Effector memory CD4-positive, alpha-beta T cell (primary cell): Measurements from ENCODE around the gene WIPF3.

Experiments
- DNase-seq, 3 donors: peaks; one replicate each; pipeline ENCODE4 v3.0.0-alpha.2; 2020
- H3K27ac ChIP-seq: 2 replicates; pipeline ENCODE4 v1.7.0; 2013; ENCODE audit warnings: mild to moderate bottlenecking, low read length, moderate library complexity; ENCODE audit not compliant: insufficient read depth, poor library complexity, severe bottlenecking
- H3K27me3 ChIP-seq: replicated peaks from 2 replicates; pipeline ENCODE4 v1.7.0; 2013; ENCODE audit warnings: mild to moderate bottlenecking, low read length; ENCODE audit not compliant: insufficient read depth, control insufficient read depth, poor library complexity, severe bottlenecking
- H3K36me3 ChIP-seq: 2 replicates; pipeline ENCODE4 v1.7.0; 2013; ENCODE audit warnings: mild to moderate bottlenecking, low read length, moderate library complexity; ENCODE audit not compliant: control insufficient read depth, insufficient read depth
- H3K4me1 ChIP-seq: 2 replicates; pipeline ENCODE4 v1.7.0; 2013; ENCODE audit warnings: low read length, mild to moderate bottlenecking; ENCODE audit not compliant: control insufficient read depth, insufficient read depth, poor library complexity, severe bottlenecking
- H3K4me3 ChIP-seq: 2 replicates; pipeline ENCODE4 v1.7.0; 2013; ENCODE audit warnings: low read length, low read depth, mild to moderate bottlenecking; ENCODE audit not compliant: insufficient read depth, poor library complexity, severe bottlenecking
- H3K9me3 ChIP-seq: 2 replicates; pipeline ENCODE4 v1.7.0; 2013; ENCODE audit warnings: mild to moderate bottlenecking, low read length, moderate library complexity; ENCODE audit not compliant: control insufficient read depth

Gene WIPF3

GRCh38 chr7:29843726-29844125, 37.4 kb downstream of the WIPF3 start:
- Histone ChIP-seq H3K4me1 (no peaks in the 10 kb centered on the region), H3K9me3 (no peaks in the 10 kb centered on the region), H3K27ac (no peak overlapping the region), H3K36me3 (no peaks in the 10 kb centered on the region), H3K27me3 (no peaks in the 10 kb centered on the region), H3K4me3 (no peak overlapping the region)
- no peak for DNase-seq

DNA sequence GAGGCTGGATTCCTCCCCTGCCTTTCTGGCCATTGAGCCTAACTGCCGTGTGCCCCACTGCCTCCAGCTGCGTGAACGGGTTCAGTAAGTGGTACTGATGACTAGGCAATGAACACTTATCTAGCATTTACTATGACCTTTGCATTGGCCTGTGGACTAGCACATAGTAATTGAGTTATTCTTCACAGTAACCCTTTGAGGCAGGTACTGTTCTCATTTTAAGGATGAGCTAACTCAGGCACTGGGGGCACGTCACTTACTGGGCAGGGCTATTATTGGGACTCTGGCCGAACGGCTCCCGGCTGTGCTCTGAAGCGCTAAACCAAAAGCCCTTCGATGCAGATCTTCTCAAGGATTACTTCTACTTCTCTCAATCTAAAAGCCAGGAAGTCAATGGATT, 38.3 kb downstream of the WIPF3 start:
- H3K9me3 ChIP-seq: no peaks in the 10 kb centered on the region
- no peak overlapping the region for H3K4me3 ChIP-seq
- no peaks in the 10 kb centered on the region for H3K36me3 ChIP-seq
- no peaks in the 10 kb centered on the region for H3K27me3 ChIP-seq
- no peak overlapping the region for H3K27ac ChIP-seq
- DNase-seq: no peak
- no peaks in the 10 kb centered on the region for H3K4me1 ChIP-seq

- no peak for DNase-seq
- H3K36me3 ChIP-seq: no peaks in the 10 kb centered on the region
- no peaks in the 10 kb centered on the region for H3K27me3 ChIP-seq
- no peak overlapping the region for H3K4me3 ChIP-seq
- no peaks in the 10 kb centered on the region for H3K4me1 ChIP-seq
- no peaks in the 10 kb centered on the region for H3K9me3 ChIP-seq
- no peak overlapping the region for H3K27ac ChIP-seq
These were observed 41.2 kb downstream of the WIPF3 start for GRCh38 chr7:29847496-29847895.

DNA sequence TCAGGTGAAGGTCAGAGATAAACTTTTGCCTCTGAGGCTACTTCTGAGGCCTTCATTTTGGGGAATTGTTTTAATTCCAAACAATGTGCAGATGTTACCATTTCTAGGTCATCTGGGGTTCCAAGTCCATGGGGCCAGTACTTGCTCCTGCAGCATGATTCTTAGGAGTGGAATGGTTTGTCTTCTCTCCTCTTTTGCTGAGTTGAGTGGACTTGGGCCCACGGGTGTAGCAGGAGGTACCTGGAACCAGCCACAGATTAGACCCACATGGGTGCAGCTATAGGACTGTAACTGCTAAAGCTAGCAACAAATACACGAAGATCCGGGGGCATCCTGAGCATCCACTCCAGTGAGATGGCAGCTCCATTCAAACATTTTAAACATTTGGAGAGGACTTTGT, 41.6 kb downstream of the WIPF3 start:
- no peaks in the 10 kb centered on the region for H3K9me3 ChIP-seq
- no peak overlapping the region for H3K27ac ChIP-seq
- H3K36me3 ChIP-seq: no peaks in the 10 kb centered on the region
- DNase-seq: no peak
- no peaks in the 10 kb centered on the region for H3K4me1 ChIP-seq
- H3K4me3 ChIP-seq: no peak overlapping the region
- H3K27me3 ChIP-seq: no peaks in the 10 kb centered on the region

DNA sequence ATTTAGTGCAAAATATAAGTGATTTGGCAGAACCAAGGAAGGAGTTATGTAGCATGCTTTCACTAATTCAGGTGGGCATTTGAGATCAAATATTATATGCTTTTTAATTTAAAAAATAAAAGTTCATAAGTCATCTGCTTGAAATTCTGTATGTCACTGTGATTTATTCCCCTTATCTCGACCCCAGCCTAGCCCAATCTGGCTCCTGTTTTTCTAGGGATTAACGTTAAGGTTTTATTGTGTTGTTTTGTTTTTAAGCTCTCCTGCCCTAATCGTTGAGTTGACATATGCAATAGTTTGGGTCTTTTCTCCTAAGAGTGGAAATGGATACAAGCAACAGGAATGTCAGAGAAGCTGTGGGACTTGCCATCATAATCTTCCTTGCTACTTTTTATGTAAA, 42.6 kb downstream of the WIPF3 start:
- Histone ChIP-seq H3K36me3 (no peaks in the 10 kb centered on the region), H3K27ac (no peak overlapping the region), H3K4me1 (no peaks in the 10 kb centered on the region), H3K27me3 (no peaks in the 10 kb centered on the region), H3K4me3 (no peak overlapping the region), H3K9me3 (no peaks in the 10 kb centered on the region)
- DNase-seq: no peak

- Histone ChIP-seq H3K27ac (no peak overlapping the region), H3K36me3 (no peaks in the 10 kb centered on the region), H3K27me3 (no peaks in the 10 kb centered on the region), H3K4me3 (no peak overlapping the region), H3K4me1 (no peaks in the 10 kb centered on the region), H3K9me3 (no peaks in the 10 kb centered on the region)
- DNase-seq: no peak
These were observed 45.2 kb downstream of the WIPF3 start for GRCh38 chr7:29851487-29851886.

DNA sequence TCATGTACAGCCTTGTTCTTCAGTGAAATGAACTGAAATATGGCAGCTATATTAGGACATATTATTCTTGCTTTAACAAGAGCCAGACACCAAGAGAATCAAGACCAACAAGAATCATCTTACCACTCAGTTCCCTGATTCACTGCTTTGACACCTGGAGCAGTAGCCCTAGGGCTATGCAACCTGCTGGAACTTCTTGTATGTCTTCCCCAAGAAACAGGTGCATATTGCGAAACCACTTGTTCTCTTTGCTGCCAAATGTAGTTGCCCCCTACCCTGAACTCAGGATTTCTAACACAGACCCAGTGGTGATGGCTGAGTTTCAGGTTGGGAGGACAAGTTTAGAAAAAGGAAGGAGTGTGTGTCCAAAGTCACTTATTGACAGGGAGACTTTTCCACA, 46.1 kb downstream of the WIPF3 start:
- Histone ChIP-seq H3K27me3 (no peaks in the 10 kb centered on the region), H3K27ac (no peak overlapping the region), H3K9me3 (no peaks in the 10 kb centered on the region), H3K36me3 (no peaks in the 10 kb centered on the region), H3K4me1 (no peaks in the 10 kb centered on the region), H3K4me3 (no peak overlapping the region)
- DNase-seq: no peak

GRCh38 chr7:29853072-29853471, 46.8 kb downstream of the WIPF3 start:
- H3K4me3 ChIP-seq: no peak overlapping the region
- H3K4me1 ChIP-seq: no peaks in the 10 kb centered on the region
- no peak overlapping the region for H3K27ac ChIP-seq
- no peaks in the 10 kb centered on the region for H3K9me3 ChIP-seq
- no peaks in the 10 kb centered on the region for H3K27me3 ChIP-seq
- no peaks in the 10 kb centered on the region for H3K36me3 ChIP-seq
- DNase-seq: no peak

GRCh38 chr7:29853789-29854188, 47.5 kb downstream of the WIPF3 start:
- DNase-seq: no peak
- no peaks in the 10 kb centered on the region for H3K9me3 ChIP-seq
- H3K4me1 ChIP-seq: no peaks in the 10 kb centered on the region
- H3K27me3 ChIP-seq: no peaks in the 10 kb centered on the region
- H3K36me3 ChIP-seq: no peaks in the 10 kb centered on the region
- no peak overlapping the region for H3K27ac ChIP-seq
- H3K4me3 ChIP-seq: no peak overlapping the region

GRCh38 chr7:29854257-29854938, 48.1 kb downstream of the WIPF3 start:
- H3K36me3 ChIP-seq: no peaks in the 10 kb centered on the region
- no peak for DNase-seq
- no peak overlapping the region for H3K27ac ChIP-seq
- H3K9me3 ChIP-seq: no peaks in the 10 kb centered on the region
- H3K4me3 ChIP-seq: no peak overlapping the region
- H3K4me1 ChIP-seq: no peaks in the 10 kb centered on the region
- H3K27me3 ChIP-seq: no peaks in the 10 kb centered on the region
